GM21360 (cell line): ENCODE results near the gene PSAPL1.

Source experiments
- ATAC-seq: cut with Tn5 transposase; IDR thresholded peaks from one replicate; pipeline ENCODE4 v1.9.1; 2021; ENCODE audit warnings: mild to moderate bottlenecking, moderate library complexity; ENCODE audit not compliant: unreplicated experiment

PSAPL1 gene

GRCh38 chr4:7431696-7432530 lies 2.8 kb downstream of the PSAPL1 start:
- ATAC-seq, result no peak

GRCh38 chr4:7430965-7431695 lies 3.6 kb downstream of the PSAPL1 start:
- no peak for ATAC-seq

- no peak for ATAC-seq
Measured at GRCh38 chr4:7430368-7430964, 4.3 kb downstream of the PSAPL1 start.

GRCh38 chr4:7429601-7430078 lies 5.1 kb downstream of the PSAPL1 start:
- no peak for ATAC-seq

- no peak for ATAC-seq
Measured at GRCh38 chr4:7429069-7429416, 5.7 kb downstream of the PSAPL1 start.

GRCh38 chr4:7428261-7429068 lies 6.3 kb downstream of the PSAPL1 start:
- ATAC-seq, result no peak

GRCh38 chr4:7427831-7428260 lies 6.9 kb downstream of the PSAPL1 start:
- ATAC-seq, result no peak

- no peak for ATAC-seq
Measured at GRCh38 chr4:7427361-7427760, 7.4 kb downstream of the PSAPL1 start.

- no peak for ATAC-seq
Measured at GRCh38 chr4:7426525-7427171, 8.1 kb downstream of the PSAPL1 start.

GRCh38 chr4:7425591-7426468 lies 8.9 kb downstream of the PSAPL1 start:
- no peak for ATAC-seq

- no peak for ATAC-seq
Measured at GRCh38 chr4:7425124-7425523, 9.6 kb downstream of the PSAPL1 start.

- ATAC-seq, result no peak
Measured at GRCh38 chr4:7424553-7425111, 10.1 kb downstream of the PSAPL1 start.

- ATAC-seq, result no peak
Measured at GRCh38 chr4:7423801-7424552, 10.8 kb downstream of the PSAPL1 start.

GRCh38 chr4:7423391-7423790 lies 11.3 kb downstream of the PSAPL1 start:
- no peak for ATAC-seq

GRCh38 chr4:7422898-7423180 lies 11.9 kb downstream of the PSAPL1 start:
- ATAC-seq, result no peak

- ATAC-seq, result no peak
Measured at GRCh38 chr4:7422151-7422897, 12.4 kb downstream of the PSAPL1 start.

GRCh38 chr4:7421356-7422150 lies 13.2 kb downstream of the PSAPL1 start:
- ATAC-seq, result no peak
